WERI-Rb-1 (cell line): ENCODE data around the gene KRTAP3-2.

Source experiments
- DNase-seq: peaks from one replicate; pipeline ENCODE4 v3.0.0-alpha.2; 2020
- H3K27ac ChIP-seq: fragments of 250-450 bp; sonication (Bioruptor Pico); 2 replicates; pipeline ENCODE4 v1.5.1; 2020; ENCODE audit warnings: mild to moderate bottlenecking, moderate library complexity
- H3K27me3 ChIP-seq: fragments of 250-450 bp; sonication (Bioruptor Pico); 2 replicates; pipeline ENCODE4 v1.5.1; 2021; ENCODE audit warnings: mild to moderate bottlenecking, low read depth, moderate library complexity; ENCODE audit not compliant: insufficient read depth, severe bottlenecking
- H3K36me3 ChIP-seq: fragments of 250-450 bp; sonication (Bioruptor Pico); 2 replicates; pipeline ENCODE4 v1.5.1; 2020; ENCODE audit warnings: mild to moderate bottlenecking, moderate library complexity
- H3K4me3 ChIP-seq: 2 replicates; pipeline ENCODE4 v1.5.1; 2011; ENCODE audit warnings: low read depth, mild to moderate bottlenecking, control low read depth, low read length
- H3K9me3 ChIP-seq: fragments of 250-450 bp; sonication (Bioruptor Pico); 2 replicates; pipeline ENCODE4 v1.5.1; 2021; ENCODE audit warnings: mild to moderate bottlenecking, moderate library complexity; ENCODE audit not compliant: severe bottlenecking
- TF ChIP-seq, protein P1 (sequence below): IDR thresholded peaks from 2 replicates; pipeline ENCODE4 v1.5.1; 2011; ENCODE audit warnings: low read depth, mild to moderate bottlenecking, control low read depth, inconsistent platforms, low read length

The KRTAP3-2 gene

DNA sequence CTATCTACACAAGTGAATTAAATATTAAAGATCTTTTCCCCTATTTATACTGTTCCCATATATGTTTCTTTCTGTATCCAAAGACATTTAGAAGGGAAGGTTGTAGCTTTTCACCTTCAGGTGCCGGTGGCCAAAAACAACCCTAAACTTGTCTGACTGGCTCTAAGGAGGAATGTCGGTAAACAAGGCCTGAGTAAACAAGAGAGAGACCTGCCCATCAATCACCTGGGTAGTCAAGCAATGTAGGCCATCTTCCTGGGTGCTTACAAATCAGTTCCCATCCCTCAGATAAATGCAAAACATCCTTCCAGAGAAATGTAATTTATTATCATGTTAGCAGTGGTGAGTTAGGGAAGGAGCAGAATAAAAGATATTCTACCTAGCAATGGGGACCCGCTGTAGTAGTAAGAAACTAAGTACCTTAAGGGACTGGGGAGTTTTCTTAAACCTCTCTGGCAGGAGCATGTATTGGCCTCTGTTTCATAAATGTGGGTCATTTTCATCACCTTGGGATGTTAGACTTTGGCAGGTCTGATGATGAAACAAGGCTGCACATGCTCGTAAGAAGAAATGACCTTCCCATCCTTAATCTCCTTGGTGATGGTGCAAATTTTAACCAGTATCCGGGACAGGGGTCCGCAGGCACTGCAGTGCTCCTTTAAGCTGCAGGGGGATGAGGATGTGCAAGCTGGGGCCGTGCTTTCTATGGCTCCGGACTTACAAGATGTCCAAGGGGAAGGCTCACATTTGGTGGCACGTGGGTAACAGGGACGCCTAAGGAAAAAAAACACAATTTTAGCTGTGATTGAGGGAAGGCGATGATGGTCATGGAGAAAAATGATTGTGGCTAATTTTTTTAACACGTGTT is 41.4 kb downstream of the KRTAP3-2 start:
- H3K36me3 ChIP-seq = no peaks in the 10 kb centered on the region
- H3K4me3 ChIP-seq = no peak overlapping the region
- TF ChIP-seq, protein P1, sequence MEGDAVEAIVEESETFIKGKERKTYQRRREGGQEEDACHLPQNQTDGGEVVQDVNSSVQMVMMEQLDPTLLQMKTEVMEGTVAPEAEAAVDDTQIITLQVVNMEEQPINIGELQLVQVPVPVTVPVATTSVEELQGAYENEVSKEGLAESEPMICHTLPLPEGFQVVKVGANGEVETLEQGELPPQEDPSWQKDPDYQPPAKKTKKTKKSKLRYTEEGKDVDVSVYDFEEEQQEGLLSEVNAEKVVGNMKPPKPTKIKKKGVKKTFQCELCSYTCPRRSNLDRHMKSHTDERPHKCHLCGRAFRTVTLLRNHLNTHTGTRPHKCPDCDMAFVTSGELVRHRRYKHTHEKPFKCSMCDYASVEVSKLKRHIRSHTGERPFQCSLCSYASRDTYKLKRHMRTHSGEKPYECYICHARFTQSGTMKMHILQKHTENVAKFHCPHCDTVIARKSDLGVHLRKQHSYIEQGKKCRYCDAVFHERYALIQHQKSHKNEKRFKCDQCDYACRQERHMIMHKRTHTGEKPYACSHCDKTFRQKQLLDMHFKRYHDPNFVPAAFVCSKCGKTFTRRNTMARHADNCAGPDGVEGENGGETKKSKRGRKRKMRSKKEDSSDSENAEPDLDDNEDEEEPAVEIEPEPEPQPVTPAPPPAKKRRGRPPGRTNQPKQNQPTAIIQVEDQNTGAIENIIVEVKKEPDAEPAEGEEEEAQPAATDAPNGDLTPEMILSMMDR = no peak
- no peak for DNase-seq
- no peaks in the 10 kb centered on the region for H3K9me3 ChIP-seq
- no peaks in the 10 kb centered on the region for H3K27me3 ChIP-seq
- no peak overlapping the region for H3K27ac ChIP-seq

GRCh38 chr17:40956401-40957254 is 43.1 kb downstream of the KRTAP3-2 start:
- Histone ChIP-seq H3K27me3 (no peaks in the 10 kb centered on the region), H3K9me3 (no peaks in the 10 kb centered on the region), H3K27ac (no peak overlapping the region), H3K4me3 (no peak overlapping the region), H3K36me3 (no peaks in the 10 kb centered on the region)
- TF ChIP-seq, protein P1 = no peak
- no peak for DNase-seq

GRCh38 chr17:40953881-40954280 is 45.8 kb downstream of the KRTAP3-2 start:
- H3K27me3 ChIP-seq = no peaks in the 10 kb centered on the region
- TF ChIP-seq, protein P1 = no peak
- H3K36me3 ChIP-seq = no peaks in the 10 kb centered on the region
- H3K9me3 ChIP-seq = no peaks in the 10 kb centered on the region
- no peak overlapping the region for H3K4me3 ChIP-seq
- no peak for DNase-seq
- H3K27ac ChIP-seq = no peak overlapping the region

GRCh38 chr17:40952661-40953060 is 47.0 kb downstream of the KRTAP3-2 start:
- DNase-seq = no peak
- Histone ChIP-seq H3K9me3 (no peaks in the 10 kb centered on the region), H3K4me3 (no peak overlapping the region), H3K27ac (no peak overlapping the region), H3K27me3 (no peaks in the 10 kb centered on the region), H3K36me3 (no peaks in the 10 kb centered on the region)
- TF ChIP-seq, protein P1 = no peak

- no peaks in the 10 kb centered on the region for H3K27me3 ChIP-seq
- no peaks in the 10 kb centered on the region for H3K36me3 ChIP-seq
- H3K4me3 ChIP-seq = no peak overlapping the region
- H3K27ac ChIP-seq = no peak overlapping the region
- DNase-seq = no peak
- no peaks in the 10 kb centered on the region for H3K9me3 ChIP-seq
- TF ChIP-seq, protein P1 = no peak
Measured at GRCh38 chr17:40952154-40952553, 47.6 kb downstream of the KRTAP3-2 start.
